Gastrocnemius medialis (tissue), 4 donors: Measurements from ENCODE around the gene SORBS1. TPM values are rescaled to one million over a fixed set of nuclear protein-coding genes. Genes with fewer than 3 reads are reported as not detected.

Experiments
- ATAC-seq, 2 donors: fragments of 150-250 bp; one replicate each; pipeline ENCODE4 v1.9.1; 2016
- DNase-seq, 2 donors: peaks; one replicate each; pipeline ENCODE4 v3.0.0-alpha.2; 2019
- H3K27ac ChIP-seq, 4 donors: fragments of 200-600 bp; sonication (generic); 1 replicate in 1 of 4; 2 replicates in 3 of 4; pipeline ENCODE4 v1.5.1; 2016 to 2018; ENCODE audit warnings: mild to moderate bottlenecking in 2 of 4, moderate library complexity in 1 of 4
- H3K27me3 ChIP-seq, 3 donors: fragments of 200-600 bp; sonication (generic) in 2 of 3; 1 replicate in 1 of 3; 2 replicates in 2 of 3; pipeline versions ENCODE4 v1.5.1 to v1.6.0; 2016 to 2019; ENCODE audit warnings: mild to moderate bottlenecking in 1 of 3, moderate library complexity in 1 of 3
- H3K36me3 ChIP-seq, 2 donors: fragments of 200-600 bp; sonication (generic) in 1 of 2; one replicate each; pipeline ENCODE4 v1.5.1; 2017 to 2018
- H3K4me1 ChIP-seq, 2 donors: fragments of 200-600 bp; sonication (generic) in 1 of 2; one replicate each; pipeline ENCODE4 v1.5.1; 2016 to 2017; ENCODE audit warnings: mild to moderate bottlenecking in 2 of 2
- H3K4me3 ChIP-seq, 4 donors: fragments of 200-600 bp; sonication (generic) in 3 of 4; 1 replicate in 1 of 4; 2 replicates in 3 of 4; pipeline ENCODE4 v1.5.1; 2016 to 2019; ENCODE audit warnings: mild to moderate bottlenecking in 2 of 4
- H3K9me3 ChIP-seq, 3 donors: fragments of 200-600 bp; sonication (generic) in 2 of 3; 1 replicate in 1 of 3; 2 replicates in 2 of 3; pipeline ENCODE4 v1.5.1; 2016 to 2019
- CTCF ChIP-seq, 5 experiments: fragments of 450-650 bp in 3 of 5; fragments of 200-600 bp in 2 of 5; sonication (generic) in 2 of 5; IDR thresholded peaks in 4 of 5; conservative IDR thresholded peaks in 1 of 5; 1 replicate in 4 of 5; 2 replicates in 1 of 5; pipeline ENCODE4 v1.5.1; 2016 to 2019; ENCODE audit warnings: antibody characterized with exemption in 5 of 5, mild to moderate bottlenecking in 3 of 5, moderate library complexity in 3 of 5
- POLR2A ChIP-seq, 2 donors: fragments of 450-650 bp; IDR thresholded peaks; one replicate each; pipeline ENCODE4 v1.6.1; 2017; ENCODE audit warnings: antibody characterized with exemption in 2 of 2, mild to moderate bottlenecking in 2 of 2, moderate library complexity in 2 of 2
- in situ Hi-C, 4 donors: fragments of 200-750 bp; cut with MboI; loops; one replicate each; pipeline versions ENCODE4 v1.15.0 to v1.8.0; 2017; ENCODE audit warnings: low sequenced_read_pairs in 4 of 4
- intact Hi-C: fragments of 100-400 bp; cut with DNase I; formaldehyde crosslinking; loops from one replicate; pipeline ENCODE4 v1.15.1; 2023; ENCODE audit warnings: low total_unique reads
- total RNA-seq, 4 donors: library from RNA; depleted of rRNA; stranded (reverse); fragments of >200 nt; gene quantifications; one replicate each; pipeline versions ENCODE4 v1.1.0 to v1.2.3, GENCODE V29; 2016

SORBS1 gene
- total RNA-seq, 4 donors from 2014 or later, result 146 to 331 (median 186) TPM

DNA sequence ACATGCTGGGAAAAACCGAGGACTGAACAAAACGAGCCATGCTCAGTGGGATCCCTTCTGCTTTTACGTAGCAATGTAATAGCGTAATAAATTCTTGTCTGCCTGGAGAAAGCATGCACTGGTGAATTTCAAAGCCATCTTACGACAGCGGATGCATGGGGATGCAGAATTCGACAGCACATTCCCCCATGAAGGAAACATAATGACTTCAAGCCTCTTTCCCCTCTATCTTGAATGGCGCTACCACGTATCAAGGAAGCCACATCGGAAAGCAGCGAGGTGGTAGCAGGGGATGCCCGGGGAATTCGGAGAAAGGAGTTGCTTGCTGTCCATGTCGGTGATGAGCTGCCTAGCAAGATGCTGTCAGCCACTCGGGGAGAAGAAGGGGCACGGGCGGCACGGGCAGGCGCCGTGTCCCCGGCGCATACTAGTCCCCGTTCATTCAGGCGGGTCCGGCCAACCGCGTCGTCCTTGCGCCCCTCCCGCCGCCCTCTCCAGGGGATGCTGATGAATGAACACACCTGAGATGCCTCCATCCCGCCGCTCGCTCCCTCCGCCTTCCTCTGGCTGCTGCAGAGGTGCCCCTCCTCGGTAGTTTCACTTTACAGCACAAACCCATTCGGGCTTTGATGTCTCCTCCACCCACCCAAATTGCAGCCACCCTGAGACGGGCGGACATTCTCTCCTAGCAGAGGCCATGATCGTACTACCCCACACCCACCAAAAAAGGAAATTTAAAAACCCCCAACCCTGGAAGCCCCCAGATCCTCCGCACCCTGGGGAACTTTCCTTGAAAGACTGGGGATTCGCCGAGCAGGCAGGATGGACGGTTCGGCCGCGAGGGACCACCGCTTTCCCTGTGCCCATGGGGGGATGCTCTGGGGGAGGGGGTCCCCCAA lies 644 bp downstream of the SORBS1 start:
- in situ Hi-C loops, result no loop called here
- H3K27ac ChIP-seq, result peak overlapping the region; percentile 84 to 96 (median 91)
- peak; percentile 44 to 54 for ATAC-seq
- H3K27me3 ChIP-seq, result no peaks in the 10 kb centered on the region
- H3K36me3 ChIP-seq, result no peaks in the 10 kb centered on the region
- no peaks in the 10 kb centered on the region for H3K9me3 ChIP-seq
- peak overlapping the region; percentile 86 to 98 (median 88) for H3K4me3 ChIP-seq
- intact Hi-C loops, result loop anchor here (2.0 kb wide), 1 partner anchor 82 kb away; no protein-coding TSS in a partner anchor
- TF ChIP-seq CTCF (IDR thresholded peaks at IDR 0.05 in 4 of 5, conservative IDR thresholded peaks at IDR 0.05 in 1 of 5), result no peak
- no peak for TF ChIP-seq POLR2A (IDR thresholded peaks at IDR 0.05)
- DNase-seq, result peak in 1 of 2 donors; percentile 44
- peaks cover 30 to 46% of the 10 kb centered on the region in 2 donors for H3K4me1 ChIP-seq

GRCh38 chr10:95559896-95560277 lies 1.3 kb downstream of the SORBS1 start:
- Histone ChIP-seq H3K4me3 (peak overlapping the region; percentile 86 to 98 (median 88)), H3K9me3 (no peaks in the 10 kb centered on the region), H3K4me1 (peaks cover 30 to 52% of the 10 kb centered on the region in 2 donors), H3K27me3 (no peaks in the 10 kb centered on the region), H3K27ac (peak overlapping the region; percentile 84 to 96 (median 91)), H3K36me3 (no peaks in the 10 kb centered on the region)
- intact Hi-C loops (loop anchor here (2.0 kb wide), 1 partner anchor 81 kb away; no protein-coding TSS in a partner anchor), in situ Hi-C loops (no loop called here)
- no peak for ATAC-seq
- DNase-seq, result no peak
- no peak for TF ChIP-seq CTCF (IDR thresholded peaks at IDR 0.05 in 4 of 5, conservative IDR thresholded peaks at IDR 0.05 in 1 of 5)
- no peak for TF ChIP-seq POLR2A (IDR thresholded peaks at IDR 0.05)

DNA sequence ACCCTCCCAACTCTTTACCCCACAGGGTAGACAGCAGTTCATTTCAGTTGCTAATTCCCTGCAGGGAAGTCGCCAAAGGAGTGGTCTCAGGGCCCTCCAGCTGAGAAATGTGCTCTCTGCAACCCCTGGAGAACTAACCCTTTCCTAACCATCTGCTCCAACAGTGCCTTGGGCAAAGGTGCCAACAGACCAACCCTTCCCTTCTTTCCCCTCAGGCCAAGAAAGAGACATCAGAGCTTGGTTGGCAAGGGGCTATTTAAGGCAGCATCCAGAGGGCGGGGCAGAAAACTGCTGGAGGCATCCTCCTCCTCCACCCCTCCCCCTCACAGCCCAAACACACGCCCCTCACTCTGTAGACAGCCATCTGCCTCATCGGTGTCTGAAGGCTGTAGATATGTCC lies 1.7 kb downstream of the SORBS1 start:
- TF ChIP-seq POLR2A (IDR thresholded peaks at IDR 0.05), result no peak
- TF ChIP-seq CTCF (IDR thresholded peaks at IDR 0.05 in 4 of 5, conservative IDR thresholded peaks at IDR 0.05 in 1 of 5), result no peak
- peaks cover 30 to 52% of the 10 kb centered on the region in 2 donors for H3K4me1 ChIP-seq
- ATAC-seq (no peak), DNase-seq (no peak)
- no peaks in the 10 kb centered on the region for H3K9me3 ChIP-seq
- peak overlapping the region; percentile 86 to 98 (median 88) for H3K4me3 ChIP-seq
- H3K27me3 ChIP-seq, result no peaks in the 10 kb centered on the region
- peak overlapping the region; percentile 84 to 96 (median 91) for H3K27ac ChIP-seq
- H3K36me3 ChIP-seq, result no peaks in the 10 kb centered on the region
- in situ Hi-C loops (no loop called here), intact Hi-C loops (no loop called here)

GRCh38 chr10:95558593-95559320 lies 2.4 kb downstream of the SORBS1 start:
- Histone ChIP-seq H3K27me3 (no peaks in the 10 kb centered on the region), H3K9me3 (no peaks in the 10 kb centered on the region), H3K4me3 (peak overlapping the region; percentile 86 to 98 (median 88)), H3K27ac (peak overlapping the region; percentile 84 to 96 (median 91)), H3K4me1 (peaks cover 30 to 52% of the 10 kb centered on the region in 2 donors), H3K36me3 (no peaks in the 10 kb centered on the region)
- ATAC-seq (no peak), DNase-seq (no peak)
- in situ Hi-C loops (no loop called here), intact Hi-C loops (no loop called here)
- TF ChIP-seq CTCF (IDR thresholded peaks at IDR 0.05 in 4 of 5, conservative IDR thresholded peaks at IDR 0.05 in 1 of 5) (no peak), POLR2A (IDR thresholded peaks at IDR 0.05) (no peak)
